H9 (cell line): ENCODE data around the gene IFNA21. TPM values are rescaled to one million over a fixed set of nuclear protein-coding genes. Genes with fewer than 3 reads are reported as not detected.
A peak's percentile ranks its signal among the peaks of the same experiment; 100 is the strongest.

Experiments used
- DNase-seq: peaks from one replicate; pipeline ENCODE4 v3.0.0-alpha.2; 2017
- H2AFZ ChIP-seq: one replicate; pipeline ENCODE4 v1.6.1; 2013; ENCODE audit warnings: mild to moderate bottlenecking, low read length, control low read depth, moderate library complexity
- H2AK5ac ChIP-seq: 2 replicates; pipeline ENCODE4 v1.6.1; 2013; ENCODE audit warnings: low read length, control low read depth, mixed read lengths; ENCODE audit not compliant: insufficient read length
- H2BK120ac ChIP-seq: one replicate; pipeline ENCODE4 v1.6.1; 2013; ENCODE audit warnings: low read depth, mild to moderate bottlenecking, low read length, control low read depth, inconsistent platforms; ENCODE audit not compliant: poor library complexity, severe bottlenecking
- H2BK12ac ChIP-seq: 2 replicates; pipeline ENCODE4 v1.6.1; 2013; ENCODE audit warnings: low read length, control low read depth, mixed read lengths, low read depth; ENCODE audit not compliant: insufficient read length
- H2BK15ac ChIP-seq: 2 replicates; pipeline ENCODE4 v1.6.1; 2013; ENCODE audit warnings: low read depth, low read length, control low read depth
- H2BK20ac ChIP-seq: one replicate; pipeline ENCODE4 v1.6.1; 2013; ENCODE audit warnings: low read depth, mild to moderate bottlenecking, low read length, control low read depth, inconsistent platforms; ENCODE audit not compliant: poor library complexity, severe bottlenecking
- H2BK5ac ChIP-seq: 2 replicates; pipeline ENCODE4 v1.6.1; 2013; ENCODE audit warnings: low read length, control low read depth, mixed read lengths; ENCODE audit not compliant: insufficient read length
- H3K14ac ChIP-seq: 2 replicates; pipeline ENCODE4 v1.6.1; 2013; ENCODE audit warnings: low read length, control low read depth; ENCODE audit not compliant: insufficient read depth
- H3K18ac ChIP-seq: 2 replicates; pipeline ENCODE4 v1.6.1; 2013; ENCODE audit warnings: low read depth, mild to moderate bottlenecking, mixed read lengths, low read length, control low read depth; ENCODE audit not compliant: insufficient read length
- H3K23ac ChIP-seq: 2 replicates; pipeline ENCODE4 v1.6.1; 2013; ENCODE audit warnings: low read length, control low read depth, mixed read lengths, low read depth; ENCODE audit not compliant: insufficient read length
- H3K23me2 ChIP-seq: 2 replicates; pipeline ENCODE4 v1.6.1; 2013; ENCODE audit warnings: low read depth, mild to moderate bottlenecking, mixed read lengths, low read length, control low read depth; ENCODE audit not compliant: insufficient read length, poor library complexity, severe bottlenecking
- H3K27ac ChIP-seq: 2 replicates; pipeline ENCODE4 v1.5.1; 2013; ENCODE audit warnings: low read length, control low read depth, mixed read lengths, low read depth; ENCODE audit not compliant: insufficient read length
- H3K27me3 ChIP-seq: 2 replicates; pipeline ENCODE4 v1.6.1; 2013; ENCODE audit warnings: low read length, control low read depth, inconsistent platforms; ENCODE audit not compliant: insufficient read depth
- H3K4ac ChIP-seq: 2 replicates; pipeline ENCODE4 v1.6.1; 2013; ENCODE audit warnings: low read depth, mild to moderate bottlenecking, control low read depth, inconsistent platforms, low read length, moderate library complexity
- H3K4me1 ChIP-seq: 2 replicates; pipeline ENCODE4 v1.6.1; 2013; ENCODE audit warnings: low read length, control low read depth, inconsistent platforms; ENCODE audit not compliant: insufficient read depth
- H3K4me2 ChIP-seq: 2 replicates; pipeline ENCODE4 v1.6.1; 2013; ENCODE audit warnings: low read length, control low read depth, mixed read lengths; ENCODE audit not compliant: insufficient read length, insufficient read depth
- H3K56ac ChIP-seq: 2 replicates; pipeline ENCODE4 v1.6.1; 2013; ENCODE audit warnings: low read depth, mild to moderate bottlenecking, mixed read lengths, low read length, control low read depth; ENCODE audit not compliant: insufficient read length
- H3K79me1 ChIP-seq: 2 replicates; pipeline ENCODE4 v1.6.1; 2013; ENCODE audit warnings: low read depth, mild to moderate bottlenecking, moderate library complexity, low read length, control low read depth, inconsistent platforms; ENCODE audit not compliant: insufficient read depth, poor library complexity, severe bottlenecking
- H3K79me2 ChIP-seq: 2 replicates; pipeline ENCODE4 v1.6.1; 2013; ENCODE audit warnings: low read length, control low read depth, inconsistent platforms; ENCODE audit not compliant: insufficient read depth
- H3K9ac ChIP-seq: 2 replicates; pipeline ENCODE4 v1.6.1; 2013; ENCODE audit warnings: low read length, control low read depth, mixed read lengths; ENCODE audit not compliant: insufficient read length; ENCODE audit errors: extremely low read depth
- H3K9me3 ChIP-seq: one replicate; pipeline ENCODE4 v1.6.1; 2013; ENCODE audit warnings: low read depth, low read length, inconsistent platforms; ENCODE audit not compliant: control insufficient read depth
- H3T11ph ChIP-seq: one replicate; pipeline ENCODE4 v1.6.1; 2013; ENCODE audit warnings: mild to moderate bottlenecking, low read length, control low read depth, inconsistent platforms
- H4K20me1 ChIP-seq: one replicate; pipeline ENCODE4 v1.6.1; 2013; ENCODE audit not compliant: control insufficient read depth, insufficient read length, insufficient read depth
- H4K5ac ChIP-seq: 2 replicates; pipeline ENCODE4 v1.6.1; 2013; ENCODE audit warnings: low read depth, mild to moderate bottlenecking, mixed read lengths, low read length, control low read depth; ENCODE audit not compliant: insufficient read length
- H4K8ac ChIP-seq: replicated peaks from 2 replicates; pipeline ENCODE4 v1.6.1; 2013; ENCODE audit warnings: low read length, control low read depth, mixed read lengths, low read depth; ENCODE audit not compliant: insufficient read length
- H4K91ac ChIP-seq: 2 replicates; pipeline ENCODE4 v1.6.1; 2013; ENCODE audit warnings: low read depth, mild to moderate bottlenecking, moderate library complexity, mixed read lengths, low read length, control low read depth; ENCODE audit not compliant: insufficient read length
- H3K27ac Mint-ChIP-seq, 3 experiments: 2 replicates in 2 of 3; 3 replicates in 1 of 3; pipeline ENCODE4 v1.8.0; 2020 to 2021; ENCODE audit warnings: mixed read lengths in 3 of 3, mild to moderate bottlenecking in 1 of 3, moderate library complexity in 1 of 3
- H3K27me3 Mint-ChIP-seq: 2 replicates; pipeline ENCODE4 v1.8.0; 2021; ENCODE audit warnings: low read depth, mild to moderate bottlenecking, moderate library complexity, mixed read lengths
- H3K36me3 Mint-ChIP-seq, 3 experiments: 2 replicates in 2 of 3; 3 replicates in 1 of 3; pipeline ENCODE4 v1.8.0; 2020 to 2021; ENCODE audit warnings: low read depth in 3 of 3, mixed read lengths in 3 of 3; ENCODE audit not compliant: insufficient read depth in 1 of 3
- H3K4me1 Mint-ChIP-seq, 2 experiments: 2 replicates each; pipeline ENCODE4 v1.8.0; 2020; ENCODE audit warnings: mixed read lengths in 2 of 2
- H3K4me3 Mint-ChIP-seq, 2 experiments: 2 replicates in 1 of 2; 3 replicates in 1 of 2; pipeline ENCODE4 v1.8.0; 2020 to 2021; ENCODE audit warnings: mild to moderate bottlenecking in 2 of 2, mixed read lengths in 2 of 2, moderate library complexity in 1 of 2
- H3K9me3 Mint-ChIP-seq, 2 experiments: 2 replicates in 1 of 2; 3 replicates in 1 of 2; pipeline ENCODE4 v1.8.0; 2020; ENCODE audit warnings: mild to moderate bottlenecking in 2 of 2, mixed read lengths in 2 of 2, moderate library complexity in 1 of 2
- CTCF ChIP-seq: fragments of 200-600 bp; sonication (generic); conservative IDR thresholded peaks from 3 replicates; pipeline ENCODE4 v1.8.0; 2021; ENCODE audit warnings: antibody characterized with exemption, mild to moderate bottlenecking
- WGBS: extraction: QIAGEN DNeasy Blood & Tissue Kit; methylation state at CpG from one replicate; pipeline ENCODE4 v1.1.7; 2013; ENCODE audit warnings: missing lambda C conversion rate, low lambda C conversion rate, mixed read lengths; ENCODE audit not compliant: insufficient read length; ENCODE audit errors: extremely low coverage; 5-methylcytosine and 5-hydroxymethylcytosine counted together
- total RNA-seq: library from RNA; stranded (reverse); gene quantifications from 2 replicates; pipeline ENCODE4 v1.2.1, GENCODE V29; 2021

IFNA21 gene
- total RNA-seq, 1 experiment from 2014 or later = not detected

- H3K4me3 Mint-ChIP-seq = no peak overlapping the region
- no peak for TF ChIP-seq CTCF
- H2AFZ ChIP-seq = no peak overlapping the region
- no CpG with 5 or more reads among the region's 7 CpGs for WGBS
- H2AK5ac ChIP-seq = no peak overlapping the region
- H3K23me2 ChIP-seq = no peaks in the 10 kb centered on the region
- H2BK20ac ChIP-seq = no peak overlapping the region
- no peak overlapping the region for H3K4ac ChIP-seq
- H3K4me2 ChIP-seq = no peak overlapping the region
- no peak overlapping the region for H2BK5ac ChIP-seq
- H3K56ac ChIP-seq = no peak overlapping the region
- no peak for DNase-seq
- no peaks in the 10 kb centered on the region for H3K79me1 ChIP-seq
- H3K27ac ChIP-seq = no peak overlapping the region
- H4K8ac ChIP-seq = no peak overlapping the region
- H3K79me2 ChIP-seq = no peaks in the 10 kb centered on the region
- no peaks in the 10 kb centered on the region for H3K36me3 Mint-ChIP-seq
- H4K20me1 ChIP-seq = no peaks in the 10 kb centered on the region
- H3K9me3 Mint-ChIP-seq = no peaks in the 10 kb centered on the region
- H3K4me1 ChIP-seq = no peaks in the 10 kb centered on the region
- no peaks in the 10 kb centered on the region for H3K9me3 ChIP-seq
- no peak overlapping the region for H2BK120ac ChIP-seq
- peak overlapping the region in 1 of 3 experiments; percentile 68; a peak in 3 of 7 replicates for H3K27ac Mint-ChIP-seq
- no peak overlapping the region for H4K5ac ChIP-seq
- no peaks in the 10 kb centered on the region for H3K4me1 Mint-ChIP-seq
- no peak overlapping the region for H3K18ac ChIP-seq
- no peak overlapping the region for H3T11ph ChIP-seq
- H4K91ac ChIP-seq = no peak overlapping the region
- no peak overlapping the region for H3K23ac ChIP-seq
- H3K9ac ChIP-seq = no peak overlapping the region
- no peak overlapping the region for H2BK15ac ChIP-seq
- no peak overlapping the region for H3K14ac ChIP-seq
- H3K27me3 ChIP-seq = no peaks in the 10 kb centered on the region
- no peaks in the 10 kb centered on the region; the same call in 1 of the 2 replicates for H3K27me3 Mint-ChIP-seq
- H2BK12ac ChIP-seq = no peak overlapping the region
Observed at GRCh38 chr9:21119093-21119770, 47.2 kb downstream of the IFNA21 start.

Other genes starting within 250 kb of the IFNA21 start
- 0.59 and 0.63 TPM in 2 replicates for gene HACD4, start 135.0 kb downstream of the IFNA21 start, total RNA-seq
- not detected in 2 replicates for gene IFNB1, start 88.7 kb downstream of the IFNA21 start, total RNA-seq
- gene IFNW1, start 24.8 kb downstream of the IFNA21 start, total RNA-seq = not detected in 2 replicates
- not detected in 2 replicates for gene IFNA4, start 20.9 kb upstream of the IFNA21 start, total RNA-seq
- gene IFNA7, start 35.5 kb upstream of the IFNA21 start, total RNA-seq = not detected in 2 replicates
- gene IFNA10, start 40.5 kb upstream of the IFNA21 start, total RNA-seq = not detected in 2 replicates
- gene IFNA16, start 50.7 kb upstream of the IFNA21 start, total RNA-seq = not detected in 2 replicates
- not detected in 2 replicates for gene IFNA17, start 61.6 kb upstream of the IFNA21 start, total RNA-seq
- gene IFNA14, start 73.3 kb upstream of the IFNA21 start, total RNA-seq = not detected in 2 replicates
- gene IFNA5, start 138.7 kb upstream of the IFNA21 start, total RNA-seq = not detected in 2 replicates
- gene KLHL9, start 168.7 kb upstream of the IFNA21 start, total RNA-seq = 17.4 and 18.2 TPM in 2 replicates
- not detected in 2 replicates for gene IFNA6, start 184.2 kb upstream of the IFNA21 start, total RNA-seq
- gene IFNA13, start 201.4 kb upstream of the IFNA21 start, total RNA-seq = not detected in 2 replicates
- gene IFNA2, start 218.7 kb upstream of the IFNA21 start, total RNA-seq = not detected in 2 replicates
- gene IFNA8, start 242.5 kb upstream of the IFNA21 start, total RNA-seq = not detected in 2 replicates